ENCODE measurements around the gene ART1.

ART1 gene

DNA sequence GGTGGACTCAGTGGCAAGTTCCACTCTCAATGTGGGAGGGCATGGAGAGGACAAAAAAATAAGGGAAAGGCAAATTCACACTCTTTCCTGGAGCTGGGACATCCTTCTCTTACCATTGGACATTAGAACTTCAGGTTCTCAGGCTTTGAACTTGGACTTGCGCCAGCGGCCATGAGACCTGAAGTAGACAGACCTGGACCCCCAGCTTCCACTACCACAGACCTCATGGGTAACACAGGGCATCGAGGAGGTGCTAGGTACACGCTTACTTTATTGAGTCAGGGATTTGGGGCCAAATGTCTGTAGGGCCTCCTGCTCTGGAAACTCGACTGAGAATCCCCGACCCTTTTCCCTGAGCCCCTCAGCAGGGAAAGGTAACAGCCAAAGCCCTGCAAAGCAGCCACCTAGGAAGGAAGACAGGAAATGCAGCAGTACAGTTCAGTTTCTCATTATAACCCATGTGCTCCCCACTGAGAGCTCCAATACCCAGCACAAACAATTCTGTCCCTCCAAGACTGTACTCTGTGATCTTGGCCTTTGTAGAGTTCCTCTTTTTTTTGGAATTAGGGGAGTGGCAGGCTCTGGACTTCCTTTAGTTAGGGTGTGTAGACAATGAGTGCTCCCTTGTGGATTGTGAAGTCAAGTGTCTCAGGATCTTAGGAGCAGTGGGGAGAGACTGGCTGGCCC lies 20.6 kb downstream of the ART1 start:
- DNase-seq (ENCODE audit: low read depth in 2 of 2): no peak

DNA sequence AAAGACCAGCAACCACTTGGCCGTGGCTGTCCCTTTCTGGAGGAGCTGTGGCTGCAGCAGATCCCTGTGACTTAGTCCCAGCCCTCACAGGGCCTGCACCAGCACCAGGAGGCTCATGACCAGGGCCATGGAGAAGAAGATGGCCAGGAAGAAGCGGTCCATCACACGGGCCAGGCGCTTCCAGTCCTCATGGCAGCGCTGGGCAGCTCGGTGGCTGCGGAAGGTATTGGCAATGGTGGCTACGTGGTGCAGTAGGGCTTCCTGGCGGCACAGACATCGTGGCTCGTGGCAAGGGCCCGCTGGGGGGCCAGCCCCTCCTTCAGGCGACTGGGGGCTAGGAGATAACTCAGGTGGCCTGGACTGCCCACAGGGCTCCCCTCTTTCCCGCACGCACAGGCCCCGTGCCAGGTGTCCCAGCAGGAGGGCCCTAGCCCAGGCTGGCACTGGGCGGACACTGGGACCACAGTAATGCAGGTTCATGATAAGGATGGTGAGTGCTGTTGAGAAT lies 21.1 kb downstream of the ART1 start:
- DNase-seq (ENCODE audit: low read depth in 2 of 2): no peak

- DNase-seq (ENCODE audit: low read depth in 2 of 2): no peak
Observed at GRCh38 chr11:3667149-3668035, 22.5 kb downstream of the ART1 start.

DNA sequence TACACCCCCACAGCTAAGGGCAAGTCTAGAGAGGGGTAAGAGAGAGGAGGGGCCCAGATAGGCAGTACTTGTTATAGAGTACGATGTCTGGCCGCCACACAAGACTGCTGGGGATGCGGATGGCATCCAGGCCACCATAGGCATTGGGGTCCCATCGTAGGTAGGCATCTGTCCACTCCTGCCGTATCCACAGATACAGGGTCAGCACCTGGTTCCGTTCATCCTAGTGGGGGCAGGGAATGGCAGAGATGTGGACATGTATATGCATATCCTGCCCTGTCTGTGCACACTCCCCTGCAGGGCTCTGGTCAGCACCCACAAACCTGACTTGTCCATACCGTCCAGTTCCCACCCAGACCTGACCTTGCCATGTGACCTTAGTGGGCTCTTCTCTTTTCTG lies 24.2 kb downstream of the ART1 start:
- DNase-seq (ENCODE audit: low read depth in 2 of 2): no peak

GRCh38 chr11:3669742-3670183 lies 24.8 kb downstream of the ART1 start:
- no peak for DNase-seq (ENCODE audit: low read depth in 2 of 2)

DNA sequence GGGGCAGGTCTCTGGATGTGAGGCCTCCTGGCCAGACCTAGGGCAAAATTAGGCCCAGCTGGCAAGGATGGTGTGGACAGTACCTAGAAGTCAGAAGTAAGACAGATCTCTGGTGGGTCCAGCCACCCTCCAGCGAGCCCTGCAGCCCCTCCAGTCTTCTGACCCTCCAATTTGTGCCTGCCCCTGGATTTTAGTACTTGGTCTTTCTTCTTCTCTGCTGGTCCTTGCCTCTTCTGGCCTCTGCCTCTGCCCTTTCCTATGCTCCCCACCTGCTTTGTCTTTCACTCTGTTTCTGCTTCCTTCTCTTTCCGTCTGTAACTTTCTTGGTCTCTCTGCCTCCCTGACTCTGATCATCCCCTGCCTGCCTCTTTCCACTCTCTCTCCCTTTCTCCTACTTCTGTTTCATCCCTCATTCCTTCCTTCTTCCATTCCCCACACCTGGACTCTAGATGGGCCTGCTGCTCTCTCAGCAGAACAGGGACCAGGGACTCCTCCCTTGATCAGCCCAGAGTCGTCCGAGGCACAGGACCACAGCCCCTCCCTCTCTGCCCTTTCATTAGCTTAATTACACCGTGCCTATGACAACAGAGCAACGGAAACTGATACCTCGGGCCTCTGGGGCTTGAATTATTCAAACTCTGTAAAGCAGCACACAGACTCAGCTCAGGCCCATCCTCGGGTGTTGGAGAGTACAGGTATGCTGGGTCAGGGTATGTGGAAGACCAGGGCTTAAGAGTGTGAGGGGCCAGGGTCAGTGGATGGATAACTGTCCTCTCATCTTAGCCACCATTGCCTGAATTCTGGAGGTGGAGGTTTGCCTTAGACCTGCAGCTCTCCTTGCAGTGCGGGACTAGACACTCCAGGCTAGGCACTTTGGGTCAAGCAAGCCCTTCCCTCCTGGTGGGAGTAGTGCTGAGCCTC lies 26.7 kb downstream of the ART1 start, which contains the start of gene CHRNA10:
CHRNA10 (minus strand) TSS at position 51 of the 921 bp plus-strand sequence. CDS start 72 bp downstream, outside the sequence.
- no peak for DNase-seq (ENCODE audit: low read depth in 2 of 2)

- DNase-seq (ENCODE audit: low read depth in 2 of 2): peak; percentile 1 to 2
Observed at GRCh38 chr11:3674189-3674588, 29.3 kb downstream of the ART1 start.

- DNase-seq (ENCODE audit: low read depth in 2 of 2): no peak
Observed at GRCh38 chr11:3675971-3676370, 31.0 kb downstream of the ART1 start.

GRCh38 chr11:3679077-3679476 lies 34.1 kb downstream of the ART1 start:
- DNase-seq (ENCODE audit: low read depth in 2 of 2): no peak

DNA sequence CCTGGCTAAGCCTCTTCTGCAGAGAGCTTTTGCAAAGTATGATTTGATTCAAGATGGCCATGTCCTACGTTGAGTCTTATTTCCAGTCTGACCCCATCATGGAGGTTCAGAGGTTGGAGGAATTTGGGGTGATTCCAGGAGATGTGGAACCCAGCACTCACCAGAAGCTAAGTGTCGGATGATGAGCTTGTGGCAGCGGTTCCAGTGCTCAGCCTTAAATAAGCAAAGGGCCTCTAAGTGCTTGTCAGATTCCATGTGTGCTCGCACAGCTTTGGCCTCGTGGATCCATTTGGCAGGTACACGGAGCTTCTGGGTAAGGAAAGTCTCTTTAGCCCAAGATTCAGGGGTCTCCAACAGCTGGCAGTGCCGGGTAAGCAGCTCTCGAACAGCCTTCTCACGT lies 38.1 kb downstream of the ART1 start:
- DNase-seq (ENCODE audit: low read depth in 2 of 2): no peak

GRCh38 chr11:3684129-3684818 lies 39.3 kb downstream of the ART1 start:
- DNase-seq (ENCODE audit: low read depth in 2 of 2): no peak

GRCh38 chr11:3684819-3685172 lies 39.9 kb downstream of the ART1 start:
- DNase-seq (ENCODE audit: low read depth in 2 of 2): no peak

DNA sequence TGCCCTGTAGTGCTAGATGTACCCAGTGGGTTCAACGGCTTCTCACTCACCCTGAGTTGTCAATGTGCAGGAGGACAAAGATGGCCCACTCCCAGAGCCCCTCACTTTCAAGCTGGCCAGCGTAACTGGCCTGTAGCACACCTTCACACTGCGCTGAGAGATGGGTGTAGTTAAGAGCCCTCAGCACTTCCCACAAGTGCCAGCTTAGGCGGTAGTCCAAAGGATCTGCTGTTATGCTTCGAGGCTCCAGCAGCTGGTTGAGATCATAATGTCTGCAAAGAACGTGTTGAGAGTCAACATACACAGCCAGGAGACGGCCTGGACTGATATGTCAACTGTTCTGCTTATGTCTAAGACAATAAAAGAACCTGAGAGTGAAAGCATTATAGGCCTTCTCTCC lies 41.0 kb downstream of the ART1 start:
- DNase-seq (ENCODE audit: low read depth in 2 of 2): no peak

DNA sequence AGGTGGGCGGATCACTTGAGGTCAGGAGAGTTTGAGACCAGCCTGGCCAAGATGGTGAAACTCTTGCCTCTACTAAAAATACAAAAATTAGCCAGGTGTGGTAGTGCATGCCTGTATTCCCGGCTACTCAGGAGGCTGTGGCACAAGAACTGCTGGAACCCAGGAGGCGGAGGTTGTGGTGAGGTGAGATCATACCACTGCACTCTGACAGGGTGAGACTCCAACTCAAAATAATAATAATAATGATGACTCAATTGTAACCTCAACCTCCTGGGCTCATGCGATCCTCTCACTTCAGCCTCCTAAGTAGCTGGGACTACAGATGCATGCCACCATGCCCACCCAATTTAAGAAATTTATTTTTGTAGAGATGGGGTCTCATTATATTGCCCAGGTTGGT lies 41.8 kb downstream of the ART1 start:
- DNase-seq (ENCODE audit: low read depth in 2 of 2): no peak

GRCh38 chr11:3700410-3700809 lies 55.5 kb downstream of the ART1 start:
- no peak for DNase-seq (ENCODE audit: low read depth in 2 of 2)

GRCh38 chr11:3700910-3701309 lies 56.0 kb downstream of the ART1 start:
- DNase-seq (ENCODE audit: low read depth in 2 of 2): no peak

DNA sequence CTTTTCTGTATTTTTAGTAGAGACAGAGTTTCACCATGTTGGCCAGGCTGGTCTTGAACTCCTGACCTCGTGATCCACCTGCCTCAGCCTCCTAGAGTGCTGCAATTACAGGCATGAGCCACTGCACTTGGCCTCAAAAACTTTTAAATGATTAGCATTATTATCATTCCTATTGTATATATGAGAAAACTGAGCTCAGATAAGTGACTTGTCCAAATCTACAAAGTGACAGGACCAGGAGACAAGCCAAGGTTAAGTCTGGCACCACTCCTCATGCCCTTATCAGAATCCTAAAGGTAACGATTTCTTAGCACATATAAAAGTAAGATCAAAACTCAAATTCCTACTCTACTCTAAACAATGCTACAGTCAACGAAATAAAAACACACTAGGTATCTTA lies 58.5 kb downstream of the ART1 start:
- no peak for DNase-seq (ENCODE audit: low read depth in 2 of 2)

- no peak for DNase-seq (ENCODE audit: low read depth in 2 of 2)
Observed at GRCh38 chr11:3707176-3707575, 62.2 kb downstream of the ART1 start.

- no peak for DNase-seq (ENCODE audit: low read depth in 2 of 2)
Observed at GRCh38 chr11:3709977-3710376, 65.0 kb downstream of the ART1 start.

- DNase-seq (ENCODE audit: low read depth in 2 of 2): peak; percentile 26 to 31
Observed at GRCh38 chr11:3710485-3711259, 65.7 kb downstream of the ART1 start.
